NCI-H146 treated with DMSO at 0.1 percent for 48 hours (cell line): ENCODE measurements around the gene VWA7.

ENCODE experiments used
- DNase-seq: peaks from one replicate; lab custom pipeline; 2025; ENCODE audit not compliant: unreplicated experiment; lab: John Stamatoyannopoulos, UW

VWA7 gene

DNA sequence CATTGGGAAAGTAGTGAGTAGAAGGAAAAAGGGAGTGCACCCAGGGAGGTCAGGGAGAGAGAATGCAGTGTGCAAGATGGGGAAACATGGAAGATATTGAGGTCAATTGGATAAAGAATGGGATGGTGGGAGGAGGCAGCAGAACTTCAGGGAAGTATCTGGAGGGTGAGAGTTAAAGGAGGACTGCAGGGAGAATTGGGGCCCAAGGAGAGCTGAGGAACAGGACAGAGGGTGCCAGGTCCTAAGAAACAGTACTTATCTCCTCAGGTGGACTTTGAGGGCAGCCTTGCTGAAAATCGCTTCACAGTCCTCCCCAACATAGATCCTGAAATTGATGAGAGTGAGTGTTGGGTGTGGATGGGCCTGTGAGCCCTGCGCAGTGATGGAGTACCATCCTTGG, 18.8 kb downstream of the VWA7 start:
- DNase-seq = no peak

GRCh38 chr6:31752739-31753319, 24.3 kb downstream of the VWA7 start:
- no peak for DNase-seq

DNA sequence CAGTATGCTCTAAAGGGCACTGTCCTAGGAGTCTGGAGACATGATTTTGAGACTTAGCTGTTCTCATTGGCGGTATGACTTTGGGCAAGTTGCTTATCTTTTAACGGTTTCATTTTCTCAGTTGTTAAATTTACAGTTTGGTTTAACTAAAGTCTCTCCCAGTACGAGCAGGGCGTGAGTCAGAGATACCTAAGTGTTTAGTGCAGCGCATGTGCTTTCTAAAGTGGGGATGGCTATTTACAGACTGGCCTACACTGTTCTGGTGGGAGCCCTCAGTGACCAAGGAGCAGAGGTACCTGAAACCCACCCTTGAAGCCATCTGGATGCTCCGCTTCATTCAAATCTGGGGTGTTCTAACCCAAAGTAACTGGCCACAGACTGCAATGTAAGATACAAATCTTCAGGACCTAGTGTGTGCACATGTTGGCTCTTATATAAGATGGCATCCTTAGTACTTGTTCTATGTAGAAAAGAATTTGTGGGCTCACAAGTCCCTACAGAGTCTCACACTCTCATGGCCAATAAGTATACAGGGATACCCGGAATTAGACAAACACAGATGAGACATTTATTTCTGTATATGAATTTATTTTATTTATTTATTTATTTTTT, 26.6 kb downstream of the VWA7 start:
- DNase-seq = no peak

GRCh38 chr6:31749301-31750036, 27.7 kb downstream of the VWA7 start:
- DNase-seq = no peak

DNA sequence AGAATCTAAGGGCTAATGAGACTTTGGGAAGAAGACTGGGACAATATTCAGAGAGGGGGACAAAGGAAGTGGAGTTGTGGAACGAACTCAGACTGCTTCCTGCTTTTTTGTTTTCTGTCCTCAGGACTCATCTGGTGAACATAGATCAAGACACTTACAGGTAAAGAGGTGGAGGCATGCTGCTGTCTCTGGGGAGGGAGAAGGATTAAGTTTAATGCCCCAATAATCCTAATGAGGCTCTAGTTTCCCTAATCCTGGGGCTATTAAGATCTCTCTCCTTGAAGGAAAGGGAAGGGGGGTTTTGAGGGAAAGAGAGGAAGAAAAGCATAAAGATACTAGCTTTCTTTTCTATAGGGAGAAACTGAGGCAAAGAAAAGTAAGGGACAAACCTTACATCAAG, 32.7 kb downstream of the VWA7 start:
- DNase-seq = no peak

DNA sequence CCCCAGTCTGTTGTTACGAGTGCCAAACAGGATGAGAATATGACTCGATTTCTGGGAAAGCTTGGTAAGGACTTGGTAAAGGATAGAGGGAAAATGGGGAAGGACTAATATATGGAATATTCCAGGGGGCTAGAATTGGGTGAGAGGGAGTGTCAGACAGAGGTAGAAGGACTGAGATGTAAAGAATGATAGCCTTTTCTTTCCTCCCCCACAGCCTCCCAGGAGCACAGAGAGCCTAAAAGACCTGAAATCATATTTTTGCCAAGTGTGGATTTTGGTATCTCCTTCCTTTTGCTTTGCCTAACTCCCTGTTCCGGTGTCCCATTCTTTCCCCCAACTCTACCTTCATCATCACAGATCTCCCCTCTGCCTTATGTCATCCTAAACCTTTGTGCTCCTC, 34.2 kb downstream of the VWA7 start:
- DNase-seq = no peak

DNA sequence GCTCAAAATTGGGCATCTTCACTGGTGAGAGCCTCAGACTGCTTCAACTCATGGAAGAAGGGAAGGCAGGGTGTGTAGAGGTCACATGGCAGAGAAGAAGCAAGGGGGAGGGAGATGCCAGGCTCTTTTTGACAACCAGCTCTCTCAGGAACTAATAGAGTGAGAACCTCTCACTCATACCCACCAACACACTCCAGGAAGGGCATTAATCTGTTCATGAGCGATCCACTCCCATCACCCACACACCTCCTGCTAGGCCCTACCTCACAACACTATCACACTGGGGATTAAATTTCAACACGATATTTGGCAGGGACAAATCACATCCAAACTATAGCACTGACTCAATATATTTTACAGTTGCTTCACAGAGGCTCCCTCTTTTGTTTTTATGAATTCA, 35.3 kb downstream of the VWA7 start:
- DNase-seq = no peak

DNA sequence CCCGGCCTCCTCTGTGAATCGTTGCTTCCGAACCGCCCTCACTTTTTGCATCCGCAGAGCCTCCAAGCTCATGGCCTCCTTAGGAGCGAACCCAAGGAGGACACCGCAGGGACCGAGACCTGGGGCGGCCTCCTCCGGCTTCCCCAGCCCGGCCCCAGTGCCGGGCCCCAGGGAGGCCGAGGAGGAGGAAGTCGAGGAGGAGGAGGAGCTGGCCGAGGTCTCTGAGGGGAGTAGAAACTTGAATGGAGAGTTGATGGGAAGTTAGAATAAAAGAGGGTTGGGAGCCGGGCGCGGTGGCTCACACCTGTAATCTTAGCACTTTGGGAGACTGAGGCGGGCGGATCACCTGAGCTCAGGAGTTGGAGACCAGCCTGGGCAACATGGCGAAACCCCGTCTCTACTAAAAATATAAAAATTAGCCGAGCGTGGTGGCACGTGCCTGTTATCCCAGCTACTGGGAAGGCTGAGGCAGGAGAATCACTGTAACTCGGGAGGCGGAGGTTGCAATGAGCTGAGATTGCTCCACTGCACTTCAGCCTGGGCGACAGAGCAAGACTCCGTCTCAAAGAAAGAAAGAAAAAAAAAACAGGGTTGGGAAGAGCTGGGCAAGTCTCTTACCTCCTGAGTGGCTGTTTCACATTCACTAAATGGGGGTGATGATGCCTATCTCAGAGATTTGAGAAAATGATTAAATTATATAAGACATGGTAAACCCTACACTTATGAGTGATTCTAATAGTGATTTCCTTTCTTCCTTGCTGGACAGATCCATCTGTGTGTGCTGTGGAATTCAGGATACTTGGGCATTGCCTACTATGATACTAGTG, 36.5 kb downstream of the VWA7 start:
- no peak for DNase-seq

DNA sequence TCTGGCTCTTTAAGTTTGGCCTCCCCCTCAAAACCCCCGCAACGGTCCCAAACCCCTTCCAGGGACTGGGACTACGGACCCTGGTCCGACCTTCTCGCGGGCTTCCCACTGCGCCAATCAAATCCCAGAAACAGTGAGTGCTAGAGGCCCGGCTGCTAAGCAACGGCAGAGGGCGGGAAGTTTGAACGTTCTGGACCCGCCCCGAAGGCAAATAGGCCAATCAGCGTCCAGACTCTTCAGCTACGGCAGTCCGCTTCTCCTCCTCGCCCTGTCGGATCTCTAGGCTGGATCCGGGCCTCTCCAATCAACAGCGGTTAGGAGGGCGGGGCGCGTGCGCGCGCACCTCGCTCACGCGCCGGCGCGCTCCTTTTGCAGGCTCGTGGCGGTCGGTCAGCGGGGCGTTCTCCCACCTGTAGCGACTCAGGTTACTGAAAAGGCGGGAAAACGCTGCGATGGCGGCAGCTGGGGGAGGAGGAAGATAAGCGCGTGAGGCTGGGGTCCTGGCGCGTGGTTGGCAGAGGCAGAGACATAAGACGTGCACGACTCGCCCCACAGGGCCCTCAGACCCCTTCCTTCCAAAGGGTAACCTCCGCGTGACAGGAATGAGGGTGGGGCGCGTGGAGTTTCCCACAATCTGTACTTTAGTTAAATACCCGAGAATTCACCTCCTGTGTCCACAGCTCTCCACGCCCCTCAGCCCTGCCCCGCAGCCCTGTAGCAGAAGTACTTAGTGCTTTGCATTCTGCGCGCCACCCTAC, 37.3 kb downstream of the VWA7 start, which contains the start of gene MSH5:
Gene MSH5 (plus strand): TSS at position 367 of the 758 bp plus-strand sequence. CDS start 462 bp downstream, outside the sequence.
- DNase-seq = peak; percentile 97

DNA sequence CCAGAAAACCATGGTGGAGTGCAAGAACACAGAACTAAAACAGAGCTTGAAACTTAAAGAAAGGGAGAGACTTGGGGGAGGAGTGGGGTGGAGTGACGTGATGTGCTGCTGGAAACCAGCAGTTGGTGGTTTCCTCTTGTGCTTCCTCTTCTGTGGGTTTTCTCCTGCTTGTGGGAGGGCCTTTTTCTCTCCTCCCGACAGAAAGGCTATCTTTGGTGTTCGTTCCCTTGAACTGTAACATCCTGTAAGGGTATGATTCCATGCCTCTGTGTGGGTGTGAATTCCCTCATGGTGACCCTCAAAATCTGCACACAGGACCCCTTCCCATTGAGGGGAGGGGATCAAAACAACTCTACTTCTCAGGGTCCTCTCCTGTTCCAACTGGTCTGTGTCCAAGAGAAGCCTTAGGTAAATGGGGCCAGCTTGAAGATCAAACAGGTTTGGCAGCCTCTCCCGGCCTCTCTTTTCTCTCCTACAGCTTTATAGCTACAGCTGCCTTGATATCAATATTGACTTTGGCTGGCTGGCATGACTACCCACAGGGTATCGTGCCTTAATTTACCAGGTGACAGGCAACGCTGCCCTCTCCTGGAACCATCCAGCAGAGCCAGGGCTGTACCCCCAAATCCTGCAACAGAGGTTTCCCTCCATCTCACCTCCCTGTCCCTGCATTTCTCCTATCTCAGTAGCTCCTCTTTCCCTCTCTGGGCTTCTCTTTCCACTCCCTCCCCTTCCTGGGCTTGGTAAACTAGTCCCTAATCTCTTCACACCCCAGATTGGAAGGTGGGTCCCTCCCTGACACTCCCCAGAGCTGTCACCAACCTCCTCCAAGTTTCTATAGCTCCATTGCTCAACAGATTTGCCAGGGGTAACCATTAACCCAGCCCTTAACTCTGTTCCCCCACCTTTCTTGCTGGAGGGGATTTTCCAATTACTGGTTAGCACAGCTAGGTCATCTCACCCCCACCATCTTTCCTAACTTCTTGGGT, 38.8 kb downstream of the VWA7 start:
- DNase-seq = peak; percentile 43

DNA sequence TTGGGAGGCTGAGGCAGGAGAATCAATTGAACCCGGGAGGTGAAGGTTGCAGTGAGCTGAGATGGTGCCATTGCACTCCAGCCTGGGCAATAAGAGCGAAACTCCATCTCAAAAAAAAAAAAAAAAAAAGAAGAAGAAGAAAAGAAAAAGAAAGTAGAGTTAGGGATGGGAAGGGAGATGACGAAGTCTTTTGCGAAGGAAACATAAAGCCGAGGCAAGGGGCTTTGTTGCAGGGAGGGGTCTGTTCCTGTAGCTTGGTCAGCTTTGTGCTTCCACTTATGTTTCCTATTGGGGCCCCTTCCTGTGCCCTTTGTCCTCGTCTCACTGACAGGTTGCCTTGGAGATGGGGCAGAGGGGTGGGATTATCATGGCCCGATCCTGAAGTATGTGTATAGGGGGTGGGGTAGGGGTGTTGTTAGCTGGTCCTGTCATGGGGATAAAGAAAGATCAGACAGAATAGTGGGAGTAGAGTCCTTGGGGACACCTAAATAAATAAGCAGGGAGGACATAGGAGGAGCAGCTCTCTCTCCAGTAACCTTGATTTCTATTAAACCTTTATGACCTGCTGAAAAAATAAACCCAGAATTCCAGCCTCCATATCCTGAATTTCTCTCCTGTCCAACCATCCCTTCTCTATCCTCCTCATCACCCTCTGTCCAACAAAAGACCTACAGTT, 39.7 kb downstream of the VWA7 start:
- DNase-seq = peak; percentile 77

GRCh38 chr6:31736768-31737314, 40.3 kb downstream of the VWA7 start:
- no peak for DNase-seq

- peak; percentile 57 for DNase-seq
Measured at GRCh38 chr6:31736021-31736767, 40.9 kb downstream of the VWA7 start, which contains the start of gene CLIC1. CLIC1 (minus strand) TSS chr6:31736530; CDS start chr6:31736300, 230 bp downstream.

DNA sequence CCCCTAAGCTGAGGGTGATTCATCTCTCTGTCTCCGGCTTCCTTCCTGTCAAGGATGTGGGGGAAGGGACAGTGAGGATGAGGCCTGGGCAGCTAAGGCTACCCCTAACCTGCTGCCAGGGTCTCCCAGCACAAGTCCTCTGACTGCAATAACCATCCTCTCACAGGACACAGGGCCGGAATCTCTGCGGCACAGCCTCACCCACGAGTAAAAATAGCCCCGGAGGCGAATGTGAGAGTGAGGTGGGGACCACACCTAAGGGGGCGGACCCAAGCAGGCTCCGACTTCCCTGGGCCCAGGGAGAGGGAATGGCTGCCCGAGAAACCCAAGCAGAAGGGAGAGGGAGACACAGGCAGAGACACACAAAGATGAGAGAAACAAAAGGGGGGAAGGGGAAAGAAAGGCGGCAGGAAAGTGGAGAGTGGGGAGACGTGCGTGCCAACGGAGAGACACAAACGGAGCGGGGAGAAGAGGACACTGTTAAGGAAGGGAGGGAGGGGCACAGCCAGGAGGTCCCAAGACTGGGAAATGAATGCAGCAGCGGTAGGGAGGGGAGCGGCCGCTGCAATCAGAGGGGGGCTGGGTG, 42.2 kb downstream of the VWA7 start:
- DNase-seq = no peak

- no peak for DNase-seq
Measured at GRCh38 chr6:31734247-31734820, 42.8 kb downstream of the VWA7 start.

DNA sequence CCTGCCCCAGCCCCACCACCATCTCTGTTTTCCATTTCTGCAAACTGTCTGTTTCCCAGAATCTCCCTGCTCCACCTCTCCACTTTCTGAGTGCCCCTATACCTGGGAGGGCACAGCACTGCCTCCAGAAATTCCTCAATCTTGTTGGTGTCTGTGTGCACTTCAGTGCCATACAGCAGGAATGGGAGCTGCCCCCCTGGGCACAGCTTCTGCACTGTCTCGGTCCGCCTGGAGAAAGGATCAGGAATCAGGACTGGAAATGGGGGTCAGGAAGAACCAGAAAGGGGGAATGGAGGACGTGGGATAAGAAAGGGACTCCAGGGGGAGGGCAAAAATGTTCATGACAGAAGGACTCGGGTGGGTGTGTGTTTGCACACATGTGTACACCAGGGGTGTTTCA, 43.4 kb downstream of the VWA7 start:
- no peak for DNase-seq

DNA sequence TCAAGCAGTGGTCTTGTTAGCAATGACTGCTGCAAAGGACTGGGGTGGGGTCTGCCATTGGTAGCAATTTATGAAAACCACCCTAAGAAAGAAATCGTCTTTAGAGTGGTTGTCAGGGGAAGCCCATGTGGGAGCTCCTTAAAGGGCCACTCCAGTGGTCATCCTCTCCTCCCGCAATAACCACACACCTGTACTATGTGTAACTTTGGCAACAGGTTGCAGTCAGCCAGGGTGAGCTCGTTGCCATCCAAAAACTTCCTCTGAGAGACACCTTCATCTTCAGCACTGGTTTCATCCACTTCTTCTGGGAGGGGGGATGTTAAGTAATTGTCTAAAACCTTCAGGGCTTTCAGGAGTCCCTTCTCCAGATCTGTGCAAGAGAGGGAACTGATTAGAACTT, 45.1 kb downstream of the VWA7 start:
- no peak for DNase-seq
